Measurements from ENCODE around the gene MBL2. TPM values are rescaled to one million over a fixed set of nuclear protein-coding genes. Genes with fewer than 3 reads are reported as not detected.

Gene MBL2
- total RNA-seq, 6 experiments from 2014 or later: 56.4 to 173 (median 94.1) TPM

GRCh38 chr10:52780391-52781155 lies 8.0 kb upstream of the MBL2 start:
- ATAC-seq (no peak), DNase-seq (no peak)
- Histone ChIP-seq H3K36me3 (no peaks in the 10 kb centered on the region), H3K4me1 (peaks cover 0 to 18% (median 6%) of the 10 kb centered on the region in 4 donors), H3K9me3 (no peaks in the 10 kb centered on the region), H3K27ac (no peak overlapping the region), H3K27me3 (no peaks in the 10 kb centered on the region), H3K4me3 (no peak overlapping the region)
- WGBS (ENCODE audit: insufficient coverage, low coverage, low lambda C conversion rate, missing lambda C conversion rate): 9% methylated on average over 3 of the region's 6 CpGs
- intact Hi-C loops (cut with DNase I): loop anchor here in 1 of 2 donors (2.0 kb wide), 1 partner anchor 40 kb away; no protein-coding TSS in a partner anchor
- TF ChIP-seq POLR2A (IDR thresholded peaks at IDR 0.05) (no peak), CTCF (IDR thresholded peaks at IDR 0.05) (peak in 1 of 4 donors; percentile 0)

GRCh38 chr10:52779541-52780390 lies 7.2 kb upstream of the MBL2 start:
- intact Hi-C loops (cut with DNase I): loop anchor here (2.0 to 5.0 kb wide), 2 partner anchors 37 to 39 kb away; no protein-coding TSS in a partner anchor

GRCh38 chr10:52778511-52779392 lies 6.2 kb upstream of the MBL2 start:
- H3K27me3 ChIP-seq: no peaks in the 10 kb centered on the region
- intact Hi-C loops (cut with DNase I): loop anchor here in 1 of 2 donors (5.0 kb wide), 1 partner anchor 36 kb away; no protein-coding TSS in a partner anchor
- no peak for ATAC-seq
- no peaks in the 10 kb centered on the region for H3K9me3 ChIP-seq
- 58% methylated on average over 15 of the region's 42 CpGs for WGBS (ENCODE audit: insufficient coverage, low coverage, low lambda C conversion rate, missing lambda C conversion rate)
- peak; percentile 20 to 53 (median 38) for TF ChIP-seq CTCF (IDR thresholded peaks at IDR 0.05)
- TF ChIP-seq POLR2A (IDR thresholded peaks at IDR 0.05): no peak
- no peak overlapping the region for H3K27ac ChIP-seq
- no peak for DNase-seq
- peaks cover 0 to 29% (median 12%) of the 10 kb centered on the region in 4 donors for H3K4me1 ChIP-seq
- no peak overlapping the region for H3K4me3 ChIP-seq
- H3K36me3 ChIP-seq: no peaks in the 10 kb centered on the region

More at GRCh38 chr10:52779541-52780390, 7.2 kb upstream of the MBL2 start:
- DNase-seq: peak; percentile 74 to 82 (median 75)
- Histone ChIP-seq H3K27ac (no peak overlapping the region), H3K9me3 (no peaks in the 10 kb centered on the region), H3K27me3 (no peaks in the 10 kb centered on the region), H3K4me3 (no peak overlapping the region), H3K36me3 (no peaks in the 10 kb centered on the region), H3K4me1 (peaks cover 0 to 22% (median 8%) of the 10 kb centered on the region in 4 donors)
- TF ChIP-seq CTCF (IDR thresholded peaks at IDR 0.05): peak; percentile 96 to 98 (median 98)
- TF ChIP-seq POLR2A (IDR thresholded peaks at IDR 0.05): no peak
- peak; percentile 84 to 89 (median 88) for ATAC-seq
- 62% methylated on average over 12 of the region's 13 CpGs for WGBS (ENCODE audit: insufficient coverage, low coverage, low lambda C conversion rate, missing lambda C conversion rate)

- ATAC-seq (no peak), DNase-seq (no peak)
- H3K4me3 ChIP-seq: no peak overlapping the region
- no peaks in the 10 kb centered on the region for H3K36me3 ChIP-seq
- WGBS (ENCODE audit: insufficient coverage, low coverage, low lambda C conversion rate, missing lambda C conversion rate): 84% methylated on average over 5 of the region's 5 CpGs
- no peaks in the 10 kb centered on the region for H3K27me3 ChIP-seq
- no peaks in the 10 kb centered on the region for H3K9me3 ChIP-seq
- peaks cover 0 to 40% (median 17%) of the 10 kb centered on the region in 4 donors for H3K4me1 ChIP-seq
- intact Hi-C loops (cut with DNase I): loop anchor here in 1 of 2 donors (5.0 kb wide), 1 partner anchor 35 kb away; no protein-coding TSS in a partner anchor
- H3K27ac ChIP-seq: no peak overlapping the region
- no peak for TF ChIP-seq CTCF (IDR thresholded peaks at IDR 0.05)
- no peak for TF ChIP-seq POLR2A (IDR thresholded peaks at IDR 0.05)
Observed at GRCh38 chr10:52777414-52777813, 4.8 kb upstream of the MBL2 start.
